Right cardiac atrium (tissue), 5 donors: Measurements from ENCODE around the gene ST7. TPM values are rescaled to one million over a fixed set of nuclear protein-coding genes. Genes with fewer than 3 reads are reported as not detected.

Experiments used
- ATAC-seq, 2 donors: fragments of 200-7000 bp; cut with Tn5 transposase; one replicate each; pipeline versions ENCODE4 v1.8.0 to v1.9.1; 2020; ENCODE audit warnings: moderate library complexity in 2 of 2, mild to moderate bottlenecking in 1 of 2
- DNase-seq, 3 donors: peaks; one replicate each; pipeline ENCODE4 v3.0.0-alpha.2; 2020
- H3K27ac ChIP-seq: one replicate; pipeline ENCODE4 v1.5.1; 2013; ENCODE audit warnings: mild to moderate bottlenecking, low read length, control low read depth, moderate library complexity
- H3K27me3 ChIP-seq: one replicate; pipeline ENCODE4 v1.6.1; 2013; ENCODE audit not compliant: control insufficient read depth, insufficient read depth
- H3K4me1 ChIP-seq: one replicate; pipeline ENCODE4 v1.6.1; 2013; ENCODE audit warnings: low read length; ENCODE audit not compliant: control insufficient read depth, insufficient read depth
- H3K4me3 ChIP-seq: one replicate; pipeline ENCODE4 v1.5.1; 2013; ENCODE audit warnings: low read length, control low read depth
- H3K9me3 ChIP-seq: one replicate; pipeline ENCODE4 v1.6.1; 2013; ENCODE audit warnings: low read length; ENCODE audit not compliant: control insufficient read depth
- WGBS: extraction: QIAGEN DNeasy Blood & Tissue Kit; methylation state at CpG from one replicate; pipeline ENCODE4 v1.1.7; 2013; 5-methylcytosine and 5-hydroxymethylcytosine counted together
- intact Hi-C, 4 donors: fragments of 100-400 bp; cut with DNase I; formaldehyde crosslinking; loops; one replicate each; pipeline versions ENCODE4 v1.11.0 to v1.14.0; 2022 to 2023
- polyA plus RNA-seq: library from polyadenylated mRNA; stranded (reverse); fragments of 200-250 nt; gene quantifications from one replicate; pipeline ENCODE4 v1.2.3, GENCODE V29; 2013
- total RNA-seq, 4 donors: library from RNA; stranded (reverse); fragmentation: NEBNext Ultra II Directional; extraction: Animal tissue kit (Norgen Biotek cat#: 25700); gene quantifications; one replicate each; pipeline ENCODE4 v1.2.1, GENCODE V29; 2021
- donor health status: healthy with polysubstance abuse.
- donor health status: DM: no; HTN: yes; CAD: no.
- donor health status: DM: no; HTN: no; CAD: no.
- donor health status: DM: no; HTN: yes; CAD: no; lungs with severe emphysema.
- donor health status: DM: yes; HTN: yes; CAD: no.

The ST7 gene
- total and polyA plus RNA-seq, 5 donors: 25.0 to 36.8 (median 35.8) TPM

GRCh38 chr7:117130262-117130661 is 177.0 kb downstream of the ST7 start:
- 97% methylated on average over 5 of the region's 5 CpGs for WGBS
- DNase-seq (no peak), ATAC-seq (no peak)
- no peaks in the 10 kb centered on the region for H3K27me3 ChIP-seq
- H3K4me3 ChIP-seq: no peak overlapping the region
- no peaks in the 10 kb centered on the region for H3K9me3 ChIP-seq
- H3K27ac ChIP-seq: no peak overlapping the region
- intact Hi-C loops: no loop called here
- H3K4me1 ChIP-seq: no peaks in the 10 kb centered on the region

- Histone ChIP-seq H3K9me3 (no peaks in the 10 kb centered on the region), H3K4me1 (peaks cover 3% of the 10 kb centered on the region), H3K27me3 (no peaks in the 10 kb centered on the region), H3K27ac (no peak overlapping the region), H3K4me3 (no peak overlapping the region)
- intact Hi-C loops: no loop called here
- ATAC-seq: peak in 1 of 2 donors; percentile 44
- 93% methylated on average over 6 of the region's 6 CpGs for WGBS
- no peak for DNase-seq
Observed at GRCh38 chr7:117132321-117133120, 179.2 kb downstream of the ST7 start.

GRCh38 chr7:117133125-117133524 is 179.8 kb downstream of the ST7 start:
- no peak for ATAC-seq
- WGBS: 100% methylated on average over 1 of the region's 1 CpG

GRCh38 chr7:117134411-117134810 is 181.1 kb downstream of the ST7 start:
- no peak for DNase-seq
- Histone ChIP-seq H3K9me3 (no peaks in the 10 kb centered on the region), H3K27me3 (no peaks in the 10 kb centered on the region), H3K4me3 (no peak overlapping the region), H3K4me1 (peaks cover 3% of the 10 kb centered on the region), H3K27ac (no peak overlapping the region)
- WGBS: 98% methylated on average over 1 of the region's 1 CpG
- intact Hi-C loops: no loop called here
- no peak for ATAC-seq

More at GRCh38 chr7:117133125-117133524, 179.8 kb downstream of the ST7 start:
- H3K4me1 ChIP-seq: peaks cover 3% of the 10 kb centered on the region
- no peak overlapping the region for H3K4me3 ChIP-seq
- no peaks in the 10 kb centered on the region for H3K9me3 ChIP-seq
- intact Hi-C loops: no loop called here
- DNase-seq: no peak
- H3K27me3 ChIP-seq: no peaks in the 10 kb centered on the region
- no peak overlapping the region for H3K27ac ChIP-seq

GRCh38 chr7:117134889-117135552 is 181.7 kb downstream of the ST7 start:
- WGBS: 90% methylated on average over 2 of the region's 2 CpGs
- Histone ChIP-seq H3K27ac (no peak overlapping the region), H3K27me3 (no peaks in the 10 kb centered on the region)

GRCh38 chr7:117135553-117135891 is 182.2 kb downstream of the ST7 start:
- ATAC-seq (no peak), DNase-seq (no peak)
- no peak overlapping the region for H3K4me3 ChIP-seq
- H3K9me3 ChIP-seq: no peaks in the 10 kb centered on the region
- no peak overlapping the region for H3K27ac ChIP-seq
- intact Hi-C loops: no loop called here
- H3K4me1 ChIP-seq: peaks cover 3% of the 10 kb centered on the region
- 100% methylated on average over 1 of the region's 1 CpG for WGBS
- H3K27me3 ChIP-seq: no peaks in the 10 kb centered on the region

More at GRCh38 chr7:117134889-117135552, 181.7 kb downstream of the ST7 start:
- ATAC-seq: no peak
- peaks cover 3% of the 10 kb centered on the region for H3K4me1 ChIP-seq
- no peak overlapping the region for H3K4me3 ChIP-seq
- H3K9me3 ChIP-seq: no peaks in the 10 kb centered on the region
- DNase-seq: no peak
- intact Hi-C loops: no loop called here

GRCh38 chr7:117137868-117138267 is 184.6 kb downstream of the ST7 start:
- DNase-seq: no peak
- 93% methylated on average over 3 of the region's 3 CpGs for WGBS
- Histone ChIP-seq H3K4me3 (no peak overlapping the region), H3K27ac (no peak overlapping the region), H3K27me3 (no peaks in the 10 kb centered on the region), H3K9me3 (no peaks in the 10 kb centered on the region), H3K4me1 (peaks cover 5% of the 10 kb centered on the region)
- no peak for ATAC-seq
- intact Hi-C loops: no loop called here

- no peak overlapping the region for H3K27ac ChIP-seq
- peaks cover 5% of the 10 kb centered on the region for H3K4me1 ChIP-seq
- H3K27me3 ChIP-seq: no peaks in the 10 kb centered on the region
- H3K9me3 ChIP-seq: no peaks in the 10 kb centered on the region
- intact Hi-C loops: no loop called here
- WGBS: 89% methylated on average over 3 of the region's 3 CpGs
- no peak for DNase-seq
- no peak for ATAC-seq
- H3K4me3 ChIP-seq: no peak overlapping the region
Observed at GRCh38 chr7:117138495-117138894, 185.2 kb downstream of the ST7 start.

GRCh38 chr7:117138981-117139380 is 185.7 kb downstream of the ST7 start:
- Histone ChIP-seq H3K27ac (no peak overlapping the region), H3K4me1 (peaks cover 5% of the 10 kb centered on the region), H3K4me3 (no peak overlapping the region), H3K9me3 (no peaks in the 10 kb centered on the region), H3K27me3 (no peaks in the 10 kb centered on the region)
- DNase-seq: no peak
- ATAC-seq: no peak
- WGBS: 61% methylated on average over 1 of the region's 1 CpG
- intact Hi-C loops: no loop called here

- no peaks in the 10 kb centered on the region for H3K27me3 ChIP-seq
- H3K27ac ChIP-seq: no peak overlapping the region
- H3K4me1 ChIP-seq: peaks cover 5% of the 10 kb centered on the region
Observed at GRCh38 chr7:117139397-117139984, 186.2 kb downstream of the ST7 start.

GRCh38 chr7:117140921-117141320 is 187.6 kb downstream of the ST7 start:
- intact Hi-C loops: no loop called here
- no peaks in the 10 kb centered on the region for H3K9me3 ChIP-seq
- H3K27me3 ChIP-seq: no peaks in the 10 kb centered on the region
- no peak overlapping the region for H3K27ac ChIP-seq
- DNase-seq: no peak
- H3K4me1 ChIP-seq: peaks cover 1% of the 10 kb centered on the region
- no peak for ATAC-seq
- H3K4me3 ChIP-seq: no peak overlapping the region
- 33% methylated on average over 3 of the region's 3 CpGs for WGBS

More at GRCh38 chr7:117139397-117139984, 186.2 kb downstream of the ST7 start:
- 72% methylated on average over 3 of the region's 3 CpGs for WGBS
- H3K9me3 ChIP-seq: no peaks in the 10 kb centered on the region
- DNase-seq (no peak), ATAC-seq (no peak)
- no peak overlapping the region for H3K4me3 ChIP-seq
- intact Hi-C loops: no loop called here
